NCI-H345 treated with DMSO at 0.1 percent for 48 hours (cell line): ENCODE measurements around the gene SRI.
"Not testable (repeated sequence)": the region's sequence is repeated elsewhere in the genome, so short reads cannot be mapped to it uniquely, and the experiment has no call there.

Source experiments
- DNase-seq: peaks from one replicate; lab custom pipeline; 2025; ENCODE audit not compliant: unreplicated experiment; lab: John Stamatoyannopoulos, UW

SRI gene, protein sequence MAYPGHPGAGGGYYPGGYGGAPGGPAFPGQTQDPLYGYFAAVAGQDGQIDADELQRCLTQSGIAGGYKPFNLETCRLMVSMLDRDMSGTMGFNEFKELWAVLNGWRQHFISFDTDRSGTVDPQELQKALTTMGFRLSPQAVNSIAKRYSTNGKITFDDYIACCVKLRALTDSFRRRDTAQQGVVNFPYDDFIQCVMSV

GRCh38 chr7:88219781-88220747 is at the start of gene SRI:
TSS of gene SRI (minus strand) at chr7:88220038. CDS start at chr7:88220026, 12 bp downstream.
- DNase-seq, result peak; percentile 51

DNA sequence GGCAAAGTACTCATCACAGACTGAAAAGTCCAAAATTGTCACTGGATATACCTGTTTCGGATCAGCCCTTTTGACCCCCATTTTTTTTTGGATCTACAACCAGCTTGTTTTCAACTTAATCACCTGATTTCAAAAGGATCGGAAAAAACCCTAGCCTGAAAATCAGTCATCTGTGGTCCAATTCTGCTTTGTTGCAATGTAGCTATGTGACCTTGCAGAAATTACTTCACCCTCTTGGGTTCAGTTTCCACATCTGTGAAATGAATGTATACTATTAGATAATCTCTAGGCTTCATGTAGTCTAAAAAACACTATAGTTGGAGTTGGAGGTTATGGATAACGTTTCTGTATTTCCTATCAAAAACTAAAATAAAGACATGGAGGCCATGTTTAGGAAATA is 49.7 kb upstream of the SRI start:
- no peak for DNase-seq

GRCh38 chr7:88268858-88269257 is 49.0 kb upstream of the SRI start:
- DNase-seq, result no peak

- DNase-seq, result no peak
Measured at GRCh38 chr7:88268051-88268450, 48.2 kb upstream of the SRI start.

GRCh38 chr7:88267421-88267820 is 47.6 kb upstream of the SRI start:
- DNase-seq, result no peak

GRCh38 chr7:88264987-88265386 is 45.1 kb upstream of the SRI start:
- DNase-seq, result not testable (repeated sequence)

GRCh38 chr7:88262562-88262961 is 42.7 kb upstream of the SRI start:
- DNase-seq, result no peak

- no peak for DNase-seq
Measured at GRCh38 chr7:88260719-88261118, 40.9 kb upstream of the SRI start.

DNA sequence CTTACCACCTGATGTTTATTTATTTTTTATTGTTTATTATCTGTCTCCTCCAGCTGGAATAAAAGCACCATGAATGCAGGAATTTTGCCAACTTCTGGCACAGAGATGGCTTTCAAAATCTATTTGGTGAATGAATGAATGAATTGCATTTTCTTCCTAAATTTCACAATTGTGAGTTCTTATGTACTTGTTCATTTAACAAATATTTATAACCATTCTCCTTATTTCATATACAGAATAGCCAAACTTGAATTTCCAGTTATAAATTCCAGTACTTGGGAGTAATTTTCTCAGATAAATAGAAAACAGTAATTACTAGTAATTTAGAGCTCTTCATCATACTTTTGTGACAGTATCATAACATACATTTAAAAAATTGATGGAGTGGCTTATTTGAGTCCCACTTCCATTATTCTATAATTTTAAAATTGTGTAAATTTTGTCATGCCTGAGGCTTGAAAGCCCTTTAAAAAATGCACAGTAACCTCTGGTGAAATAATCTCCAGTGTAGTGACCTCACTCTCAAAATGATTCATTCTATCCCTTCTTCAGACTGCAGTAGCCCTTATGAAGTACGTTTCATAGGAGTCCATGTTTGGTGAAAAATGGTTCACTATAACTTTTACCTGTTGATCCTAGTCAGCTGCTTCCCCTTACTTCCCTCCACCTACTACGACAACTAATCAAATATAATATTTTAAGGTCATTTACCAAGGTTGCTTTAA is 40.0 kb upstream of the SRI start:
- DNase-seq, result no peak

- DNase-seq, result not testable (repeated sequence)
Measured at GRCh38 chr7:88258296-88258695, 38.5 kb upstream of the SRI start.

GRCh38 chr7:88256906-88257305 is 37.1 kb upstream of the SRI start:
- no peak for DNase-seq

GRCh38 chr7:88254721-88255424 is 35.0 kb upstream of the SRI start:
- no peak for DNase-seq

- DNase-seq, result no peak
Measured at GRCh38 chr7:88253640-88254039, 33.8 kb upstream of the SRI start.

GRCh38 chr7:88244258-88244657 is 24.4 kb upstream of the SRI start:
- no peak for DNase-seq

- peak; percentile 31 for DNase-seq
Measured at GRCh38 chr7:88243345-88243909, 23.6 kb upstream of the SRI start.

DNA sequence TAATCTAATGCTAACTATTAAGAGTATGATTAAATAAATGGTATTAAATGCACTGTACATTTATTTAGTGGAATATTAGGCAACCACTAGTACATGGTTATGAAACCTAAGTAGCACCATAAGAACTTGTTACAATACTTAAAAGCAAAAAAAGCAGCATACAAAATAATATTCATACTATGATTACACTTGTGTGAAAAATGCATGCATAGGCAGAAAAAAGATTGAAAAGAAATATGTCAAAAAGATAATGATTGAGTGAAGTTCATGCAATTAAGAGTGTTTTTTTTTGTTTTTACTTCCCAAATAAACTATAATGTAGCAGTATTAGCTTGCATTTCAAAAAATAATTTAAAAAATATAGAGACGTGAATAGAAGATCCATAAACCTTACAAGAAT is 20.0 kb upstream of the SRI start:
- DNase-seq, result no peak

DNA sequence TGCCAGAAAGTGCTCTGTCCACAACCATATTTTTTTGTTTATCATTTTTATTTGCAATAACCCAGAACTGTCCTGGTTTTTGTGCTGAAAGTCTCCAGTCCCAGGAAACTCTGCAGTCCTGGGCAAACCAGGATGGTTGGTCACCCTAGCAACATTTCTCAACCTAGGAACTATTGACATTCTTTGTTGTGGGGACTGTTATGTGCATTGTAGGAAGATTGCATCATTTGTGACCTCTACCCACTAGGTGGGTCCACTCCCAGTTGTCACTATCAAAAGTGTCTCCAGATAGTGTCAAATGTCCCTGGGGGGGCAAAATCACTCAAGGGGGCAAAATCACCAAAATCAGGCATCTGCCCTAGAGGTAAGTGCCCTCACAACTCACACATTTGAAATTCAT is 14.0 kb upstream of the SRI start:
- DNase-seq, result no peak

- DNase-seq, result no peak
Measured at GRCh38 chr7:88230646-88231045, 10.8 kb upstream of the SRI start.

- DNase-seq, result no peak
Measured at GRCh38 chr7:88229302-88229995, 9.6 kb upstream of the SRI start.

DNA sequence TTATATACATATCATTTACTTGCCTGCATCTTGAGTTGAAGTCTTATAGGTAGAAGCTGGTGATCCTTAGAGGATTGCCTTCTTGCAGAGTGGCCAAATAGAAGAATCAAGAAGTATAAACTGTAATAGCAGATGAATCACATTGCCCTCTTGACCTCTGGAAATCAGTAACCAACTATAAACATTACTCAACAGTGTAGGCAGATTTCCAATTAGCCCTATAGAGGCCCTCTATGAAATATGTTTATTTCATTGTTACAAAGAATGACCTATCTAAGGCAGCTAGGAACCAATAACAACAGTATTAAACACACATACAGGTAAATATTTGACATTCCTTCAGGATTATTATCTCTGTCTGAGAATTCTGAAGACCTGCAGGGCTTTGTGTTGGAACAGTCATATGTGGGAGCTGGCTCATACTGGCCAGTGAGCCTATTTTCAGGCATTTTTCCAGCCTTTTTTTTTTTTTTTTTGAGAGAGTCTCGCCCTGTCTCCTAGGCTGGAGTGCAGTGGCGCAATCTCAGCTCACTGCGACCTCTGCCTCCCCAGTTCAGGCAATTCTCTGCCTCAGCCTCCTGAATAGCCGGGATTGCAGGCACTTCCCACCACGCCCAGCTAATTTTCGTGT is 7.2 kb upstream of the SRI start:
- no peak for DNase-seq
